ENCODE measurements around the gene EIPR1. TPM values are rescaled to one million over a fixed set of nuclear protein-coding genes. Genes with fewer than 3 reads are reported as not detected.

Gene EIPR1
- total and polyA plus RNA-seq, 2 of the 13 experiments (the other 11 are each of a cell fraction or from before 2014, with no cell fraction given): 70.0 to 96.3 TPM

DNA sequence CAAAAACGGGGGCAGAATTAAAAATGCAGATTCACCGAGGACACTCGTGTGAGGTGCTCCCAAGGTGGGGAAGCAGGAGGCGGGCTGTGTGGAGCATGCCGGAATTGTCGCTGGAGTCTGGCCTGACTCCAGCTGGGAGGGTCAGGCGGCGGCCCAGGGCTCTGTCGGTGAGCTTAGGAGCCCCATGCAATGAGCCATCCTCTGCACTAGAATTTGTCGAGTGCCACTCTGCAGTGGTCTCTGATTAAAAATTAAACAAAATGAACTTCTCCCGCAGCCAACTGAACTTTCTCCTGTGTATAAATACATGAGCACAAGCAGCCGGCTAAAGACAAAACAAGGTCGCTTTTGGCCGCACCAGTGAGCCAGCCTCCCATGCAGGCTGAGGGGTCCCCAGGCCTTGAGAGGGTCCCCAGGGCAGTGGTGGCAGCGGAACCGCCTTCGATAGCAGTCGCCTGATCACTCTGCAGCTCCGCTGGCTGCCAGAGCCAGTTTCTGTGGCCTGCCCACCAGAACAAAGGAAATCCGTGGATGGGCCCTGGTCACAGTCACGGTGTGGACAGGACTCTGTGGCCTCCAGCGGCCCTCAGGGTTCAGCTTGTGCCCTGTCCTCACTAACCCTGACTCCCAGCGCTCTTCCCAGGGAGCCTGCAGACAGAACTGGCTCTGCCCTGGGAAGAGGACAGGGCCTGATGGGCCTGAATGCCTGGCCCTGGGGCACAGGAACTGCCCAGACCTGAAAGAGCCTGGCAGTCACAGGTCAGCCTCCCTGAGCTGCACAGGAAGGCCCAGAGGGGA, 201.3 kb downstream of the EIPR1 start:
- FAIRE-seq (no peak), DNase-seq (ENCODE audit: low spot score) (no peak), ATAC-seq (no peak)
- Histone ChIP-seq H4K20me1 (ENCODE audit: insufficient read depth, low read length) (no peaks in the 10 kb centered on the region; the same call in 1 of the 2 replicates), H3K4me2 (ENCODE audit: low read depth, low read length) (no peak overlapping the region), H3K36me3 (replicated peaks in 1 of 2; ENCODE audit: control insufficient read depth in 1 of 2, insufficient read depth in 2 of 2, low read length in 2 of 2) (peaks cover 9 to 27% of the 10 kb centered on the region in 2 experiments), H3K27me3 (ENCODE audit: control insufficient read depth in 1 of 2, insufficient read depth in 2 of 2, low read length in 2 of 2) (no peaks in the 10 kb centered on the region), H3K9me3 (ENCODE audit: low read length) (no peaks in the 10 kb centered on the region), H3K4me3 (replicated peaks in 1 of 3; ENCODE audit: insufficient read depth in 1 of 3, low read depth in 2 of 3, low read length in 3 of 3) (no peak overlapping the region), H3K27ac (ENCODE audit: extremely low read length, insufficient read depth, low read length) (no peak overlapping the region), H3K4me1 (ENCODE audit: insufficient read depth, low read length) (no peaks in the 10 kb centered on the region), H3K9ac (ENCODE audit: insufficient read depth, low read depth, low read length) (no peak overlapping the region), H2AFZ (ENCODE audit: low read length) (no peak overlapping the region), H3K79me2 (ENCODE audit: insufficient read depth, low read length) (no peaks in the 10 kb centered on the region)
- 95% methylated on average over 22 of the region's 23 CpGs for WGBS (ENCODE audit: low lambda C conversion rate)
- no peak for TF ChIP-seq ZNF431 (CRISPR knock-in tag; IDR thresholded peaks at IDR 0.05; ENCODE audit: borderline replicate concordance, low read depth)
- TF ChIP-seq, protein P1, sequence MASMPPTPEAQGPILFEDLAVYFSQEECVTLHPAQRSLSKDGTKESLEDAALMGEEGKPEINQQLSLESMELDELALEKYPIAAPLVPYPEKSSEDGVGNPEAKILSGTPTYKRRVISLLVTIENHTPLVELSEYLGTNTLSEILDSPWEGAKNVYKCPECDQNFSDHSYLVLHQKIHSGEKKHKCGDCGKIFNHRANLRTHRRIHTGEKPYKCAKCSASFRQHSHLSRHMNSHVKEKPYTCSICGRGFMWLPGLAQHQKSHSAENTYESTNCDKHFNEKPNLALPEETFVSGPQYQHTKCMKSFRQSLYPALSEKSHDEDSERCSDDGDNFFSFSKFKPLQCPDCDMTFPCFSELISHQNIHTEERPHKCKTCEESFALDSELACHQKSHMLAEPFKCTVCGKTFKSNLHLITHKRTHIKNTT (CRISPR knock-in tag; IDR thresholded peaks at IDR 0.05): no peak
- no peak for TF ChIP-seq GABPB1 (CRISPR knock-in tag; IDR thresholded peaks at IDR 0.05)
- TF ChIP-seq KLF6 (CRISPR knock-in tag; IDR thresholded peaks at IDR 0.05): no peak
- TF ChIP-seq FOXM1 (CRISPR knock-in tag; IDR thresholded peaks at IDR 0.05): no peak
- no peak for TF ChIP-seq GATAD2A (CRISPR knock-in tag; IDR thresholded peaks at IDR 0.05)
- no peak for TF ChIP-seq JUN (CRISPR knock-in tag; IDR thresholded peaks at IDR 0.05)
- TF ChIP-seq ZNF775 (CRISPR knock-in tag; IDR thresholded peaks at IDR 0.05; ENCODE audit: borderline replicate concordance): no peak
- no peak for TF ChIP-seq ZNF17 (CRISPR knock-in tag; IDR thresholded peaks at IDR 0.05)
- BruUV-seq (replicated peaks): no TSS peak
- intact Hi-C loops (cut with micrococcal nuclease; ENCODE audit: unreplicated experiment): no loop called here
- ChIA-PET CTCF (ENCODE audit: low intra/inter-chr PET ratio, low total read pairs) (no interaction called here), POLR2A (no interaction called here)
- in situ Hi-C loops (cut with HindIII; ENCODE audit: extremely low pct_ligation_motif_present, low pct_unique_long_range_greater_than_20kb): no loop called here

All from HepG2 (cell line).